HG03159 (cell line): ENCODE results near the gene NRN1L.
"Not testable (repeated sequence)": the region's sequence is repeated elsewhere in the genome, so short reads cannot be mapped to it uniquely, and the experiment has no call there.

Experiments
- ATAC-seq: cut with Tn5 transposase; IDR thresholded peaks from one replicate; pipeline ENCODE4 v1.9.1; 2021; ENCODE audit warnings: mild to moderate bottlenecking, moderate library complexity; ENCODE audit not compliant: unreplicated experiment

The NRN1L gene

GRCh38 chr16:67860589-67861398, 23.9 kb upstream of the NRN1L start:
- ATAC-seq = no peak

DNA sequence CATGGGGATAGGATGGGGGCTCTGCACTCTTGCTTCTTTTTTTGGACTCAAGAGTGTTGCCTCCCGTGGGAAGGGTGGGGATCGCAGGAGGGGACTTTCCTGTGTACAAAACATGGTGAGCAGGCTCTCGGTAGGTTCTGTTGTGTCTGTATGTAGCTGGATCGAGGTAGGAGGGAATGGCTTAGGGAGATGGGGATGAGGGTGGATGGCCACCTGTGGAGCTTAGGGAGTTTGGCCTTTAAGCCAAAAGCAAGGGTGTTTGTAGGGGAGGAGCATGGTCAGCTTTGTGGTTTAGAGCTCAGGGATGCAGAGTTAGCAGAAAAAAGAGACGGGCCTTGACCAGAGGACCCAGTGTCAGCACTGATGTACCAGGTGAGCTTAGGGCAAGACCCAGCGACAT, 22.8 kb upstream of the NRN1L start:
- no peak for ATAC-seq

DNA sequence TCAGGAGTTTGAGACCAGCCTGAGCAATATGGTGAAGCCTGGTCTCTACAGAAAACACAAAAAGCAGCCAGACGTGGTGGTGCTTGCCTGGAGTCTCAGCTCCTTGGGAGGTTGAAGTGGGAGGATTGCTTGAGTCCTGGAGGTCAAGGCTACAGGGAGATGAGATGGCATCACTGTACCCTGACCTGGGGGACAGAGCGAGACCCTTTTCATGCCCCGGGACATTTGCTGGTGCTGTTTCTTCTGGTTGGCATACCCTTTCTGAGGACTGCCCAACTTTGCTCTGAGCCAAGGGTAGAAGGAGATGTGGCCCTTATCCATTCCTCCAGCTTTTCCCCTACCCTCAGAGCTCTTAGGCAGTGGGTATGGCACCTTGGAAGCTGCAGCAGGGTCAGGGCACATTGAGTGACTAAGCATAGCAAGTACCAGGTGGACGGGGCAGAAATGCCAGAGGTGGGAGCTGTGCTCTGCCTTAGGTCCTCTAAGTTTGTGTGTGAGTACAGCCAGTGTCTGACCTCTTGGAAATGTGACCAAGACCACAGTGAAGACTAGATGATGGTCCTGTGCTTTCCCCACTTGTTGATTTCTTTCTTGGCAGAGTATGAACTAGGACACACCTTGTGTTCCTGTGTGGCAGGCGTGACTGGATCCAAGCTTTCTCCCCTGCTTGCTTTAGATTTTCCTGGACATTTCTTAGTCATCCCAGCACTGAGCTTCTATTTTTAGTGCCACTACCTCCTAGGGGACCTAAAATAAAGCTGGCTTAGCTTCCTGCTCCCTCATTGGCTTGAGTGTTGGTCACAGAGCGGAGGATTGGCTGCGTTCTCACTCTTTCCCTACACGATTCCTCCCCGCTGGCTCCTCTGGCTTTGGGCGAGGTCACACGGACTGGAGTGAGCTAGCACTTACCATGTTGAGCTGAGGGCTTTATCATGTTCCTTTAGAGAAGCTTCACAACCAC, 21.8 kb upstream of the NRN1L start:
- no peak for ATAC-seq

DNA sequence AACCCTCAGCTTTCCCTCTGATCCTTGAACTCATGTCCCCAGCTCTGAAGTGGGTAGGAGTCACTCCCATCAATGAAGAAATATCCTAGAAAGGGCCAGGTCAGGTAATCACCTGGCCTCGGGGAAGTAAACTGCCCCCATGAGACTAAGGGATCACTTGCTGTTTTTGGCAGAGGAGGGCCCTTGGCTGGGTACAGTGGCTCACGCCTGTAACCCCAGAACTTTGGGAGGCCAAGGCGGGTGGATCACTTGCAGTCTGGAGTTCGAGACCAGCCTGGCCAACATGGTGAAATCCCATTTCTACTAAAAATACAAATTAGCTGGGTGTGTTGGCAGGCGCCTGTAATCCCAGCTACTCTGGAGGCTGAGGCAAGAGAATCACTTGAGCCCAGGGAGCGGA, 20.6 kb upstream of the NRN1L start:
- not testable (repeated sequence) for ATAC-seq

- no peak for ATAC-seq
Observed at GRCh38 chr16:67864594-67864993, 20.1 kb upstream of the NRN1L start.

- ATAC-seq = no peak
Observed at GRCh38 chr16:67865318-67865717, 19.4 kb upstream of the NRN1L start.

DNA sequence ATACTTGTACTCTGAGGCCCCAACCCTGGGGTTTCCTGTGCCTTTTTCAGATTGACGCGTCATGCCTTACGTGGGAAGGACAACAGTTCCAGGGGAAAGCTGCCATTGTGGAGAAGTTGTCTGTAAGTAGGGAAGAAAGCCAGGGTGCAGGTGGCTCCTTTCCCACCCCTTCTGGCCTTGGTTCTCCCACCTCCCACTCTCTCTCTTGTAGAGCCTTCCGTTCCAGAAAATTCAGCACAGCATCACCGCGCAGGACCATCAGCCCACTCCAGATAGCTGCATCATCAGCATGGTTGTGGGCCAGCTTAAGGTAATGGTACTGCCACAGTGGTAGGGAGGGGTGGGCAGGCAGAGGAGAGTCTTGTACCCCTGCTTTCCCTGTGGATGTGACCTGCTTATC, 16.4 kb upstream of the NRN1L start:
- ATAC-seq = no peak

- no peak for ATAC-seq
Observed at GRCh38 chr16:67869653-67870052, 15.0 kb upstream of the NRN1L start.

DNA sequence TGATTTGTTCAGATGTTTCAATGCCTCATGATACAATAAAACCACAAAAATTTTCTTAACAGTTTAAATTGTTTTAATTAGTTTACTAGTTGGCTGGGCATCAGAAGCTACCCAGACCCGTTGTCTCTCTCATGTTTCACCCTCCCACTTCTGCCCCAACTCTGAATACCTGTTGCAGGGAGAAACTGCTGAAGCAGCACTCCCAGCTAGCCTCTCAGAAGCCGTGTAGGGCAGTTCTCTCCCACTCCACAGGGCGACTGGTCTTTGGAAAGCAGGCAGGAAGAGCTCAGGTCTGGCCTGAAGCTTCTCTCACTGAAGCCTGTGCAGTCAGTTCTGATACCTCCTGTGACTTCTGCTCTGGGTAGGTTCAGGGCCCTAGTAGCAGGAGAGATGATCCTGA, 13.4 kb upstream of the NRN1L start:
- ATAC-seq = no peak

- no peak for ATAC-seq
Observed at GRCh38 chr16:67872131-67872630, 12.5 kb upstream of the NRN1L start.

DNA sequence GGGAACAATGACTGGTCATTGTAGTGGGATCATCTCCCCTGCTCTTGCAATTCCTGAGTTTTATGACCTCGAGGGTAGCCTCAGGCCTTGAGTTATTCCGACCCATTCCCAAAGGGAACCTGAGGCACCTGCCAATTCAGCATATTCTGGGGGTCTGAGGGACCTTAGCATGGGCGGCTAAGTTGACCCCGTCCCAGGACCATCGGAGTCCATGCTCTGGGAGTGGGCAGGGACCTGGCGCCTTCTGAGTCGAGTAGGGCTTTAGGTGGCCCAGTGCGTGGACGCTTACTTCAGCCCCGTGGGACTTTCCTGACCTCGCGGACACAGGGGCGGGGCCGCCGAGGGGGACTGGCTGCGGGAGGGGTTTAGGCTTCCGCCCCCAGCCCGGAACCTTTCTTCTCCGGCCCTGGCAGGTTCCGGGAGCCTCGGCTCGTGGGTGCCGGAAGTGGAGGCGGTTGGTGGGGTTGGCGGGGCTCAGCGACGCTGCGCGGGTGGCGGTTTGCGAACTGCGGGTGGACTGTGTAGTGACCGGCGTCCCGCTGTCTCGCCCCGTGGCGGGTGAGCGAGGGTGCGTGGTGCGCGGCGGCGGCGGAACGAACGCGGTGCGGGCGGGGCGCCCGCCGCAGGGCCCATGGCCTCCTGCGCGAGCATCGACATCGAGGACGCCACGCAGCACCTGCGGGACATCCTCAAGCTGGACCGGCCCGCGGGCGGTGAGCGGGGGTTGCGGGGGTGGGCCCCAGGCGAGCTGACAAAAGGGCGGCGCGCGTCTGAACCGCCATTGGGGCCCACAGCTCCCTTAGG, 11.9 kb upstream of the NRN1L start, which contains the start of gene EDC4:
EDC4 (plus strand) TSS at position 422 of the 804 bp plus-strand sequence; CDS start at position 632, 210 bp downstream.
- ATAC-seq = peak; percentile 68

- peak; percentile 26 for ATAC-seq
Observed at GRCh38 chr16:67873435-67874370, 11.0 kb upstream of the NRN1L start.

DNA sequence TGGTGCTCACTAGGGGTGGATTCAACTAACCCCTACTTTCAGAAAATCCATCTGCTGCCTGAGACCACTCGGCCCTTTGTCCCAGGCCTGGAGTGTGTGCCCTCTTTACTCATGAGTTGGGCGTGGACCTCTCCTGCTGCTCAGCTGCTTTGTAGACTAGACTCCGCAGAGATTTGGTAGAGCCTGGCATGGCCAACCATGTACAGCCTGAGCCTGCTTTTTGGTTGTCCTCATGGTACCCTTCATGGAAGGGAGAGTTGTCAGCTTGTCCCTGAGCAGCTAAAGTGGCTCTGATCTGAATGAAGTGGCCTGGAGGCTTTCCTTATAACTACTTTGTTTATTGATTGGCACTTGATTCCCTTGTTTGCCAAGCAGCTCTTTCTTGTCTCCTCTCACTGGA, 10.3 kb upstream of the NRN1L start:
- no peak for ATAC-seq

DNA sequence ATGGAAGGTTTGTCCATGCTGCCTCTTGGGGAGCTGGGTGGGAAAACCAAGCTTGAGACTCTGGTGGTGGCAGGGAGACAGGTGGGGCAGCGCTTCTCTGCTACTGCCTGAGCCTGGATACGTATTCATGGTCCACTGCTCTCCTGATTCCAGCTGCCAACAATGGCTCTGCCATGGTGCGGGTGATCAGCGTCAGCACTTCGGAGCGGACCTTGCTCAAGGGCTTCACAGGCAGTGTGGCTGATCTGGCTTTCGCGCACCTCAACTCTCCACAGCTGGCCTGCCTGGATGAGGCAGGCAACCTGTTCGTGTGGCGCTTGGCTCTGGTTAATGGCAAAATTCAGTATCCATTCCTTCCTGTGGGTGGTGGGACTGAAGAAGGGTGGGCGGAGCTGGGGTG, 7.6 kb upstream of the NRN1L start:
- no peak for ATAC-seq

DNA sequence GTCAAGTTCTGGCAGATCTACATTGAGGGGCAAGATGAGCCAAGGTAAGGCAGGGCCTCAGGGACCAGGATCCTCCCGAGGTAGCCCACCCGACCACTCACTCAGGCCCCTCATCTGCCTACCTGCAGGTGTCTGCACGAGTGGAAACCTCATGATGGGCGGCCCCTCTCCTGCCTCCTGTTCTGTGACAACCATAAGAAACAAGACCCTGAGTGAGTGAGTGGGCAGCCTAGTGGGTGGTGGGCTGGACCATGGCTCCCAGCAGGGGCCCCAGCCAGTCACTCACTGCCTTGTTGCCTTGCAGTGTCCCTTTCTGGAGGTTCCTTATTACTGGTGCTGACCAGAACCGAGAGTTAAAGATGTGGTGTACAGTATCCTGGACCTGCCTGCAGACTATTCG, 6.5 kb upstream of the NRN1L start:
- ATAC-seq = no peak

GRCh38 chr16:67878846-67879245, 5.8 kb upstream of the NRN1L start:
- no peak for ATAC-seq

GRCh38 chr16:67879462-67879861, 5.2 kb upstream of the NRN1L start:
- ATAC-seq = no peak

- no peak for ATAC-seq
Observed at GRCh38 chr16:67879936-67880335, 4.7 kb upstream of the NRN1L start.

GRCh38 chr16:67880584-67880983, 4.1 kb upstream of the NRN1L start:
- ATAC-seq = no peak
